Esophagus squamous epithelium (tissue), 4 donors: ENCODE measurements around the gene BRMS1.

ENCODE experiments used
- POLR2A ChIP-seq, 4 donors: fragments of 450-650 bp; IDR thresholded peaks; one replicate each; pipeline ENCODE4 v1.6.1; 2017; ENCODE audit warnings: antibody characterized with exemption in 4 of 4, mild to moderate bottlenecking in 4 of 4, moderate library complexity in 3 of 4
- TF ChIP-seq, protein P1 (sequence below), 6 experiments: fragments of 450-650 bp in 4 of 6; fragments of 200-600 bp in 2 of 6; sonication (generic) in 2 of 6; IDR thresholded peaks; one replicate each; pipeline ENCODE4 v1.5.1; 2016 to 2019; ENCODE audit warnings: antibody characterized with exemption in 6 of 6, mild to moderate bottlenecking in 4 of 6, moderate library complexity in 4 of 6

DNA sequence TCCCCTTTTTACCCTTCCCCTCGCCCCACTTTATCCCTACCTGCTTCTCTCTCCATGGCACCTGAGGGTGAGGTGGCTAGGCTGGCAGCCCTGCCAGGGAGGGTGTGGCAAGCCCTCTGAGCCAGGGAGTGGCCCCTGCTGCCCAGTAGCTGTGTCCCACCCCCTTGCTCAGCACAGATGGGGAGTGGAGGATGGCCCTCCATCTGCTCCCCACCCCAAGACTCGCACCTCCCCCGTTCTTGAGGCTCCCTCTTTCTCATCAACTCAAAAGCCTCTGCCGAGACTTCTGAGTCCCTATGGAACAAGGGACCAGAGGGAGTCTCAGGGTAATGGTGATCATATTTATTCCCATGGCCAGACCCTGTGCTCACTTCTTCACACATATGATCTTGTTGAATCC is 51.6 kb downstream of the BRMS1 start:
- TF ChIP-seq, protein P1, sequence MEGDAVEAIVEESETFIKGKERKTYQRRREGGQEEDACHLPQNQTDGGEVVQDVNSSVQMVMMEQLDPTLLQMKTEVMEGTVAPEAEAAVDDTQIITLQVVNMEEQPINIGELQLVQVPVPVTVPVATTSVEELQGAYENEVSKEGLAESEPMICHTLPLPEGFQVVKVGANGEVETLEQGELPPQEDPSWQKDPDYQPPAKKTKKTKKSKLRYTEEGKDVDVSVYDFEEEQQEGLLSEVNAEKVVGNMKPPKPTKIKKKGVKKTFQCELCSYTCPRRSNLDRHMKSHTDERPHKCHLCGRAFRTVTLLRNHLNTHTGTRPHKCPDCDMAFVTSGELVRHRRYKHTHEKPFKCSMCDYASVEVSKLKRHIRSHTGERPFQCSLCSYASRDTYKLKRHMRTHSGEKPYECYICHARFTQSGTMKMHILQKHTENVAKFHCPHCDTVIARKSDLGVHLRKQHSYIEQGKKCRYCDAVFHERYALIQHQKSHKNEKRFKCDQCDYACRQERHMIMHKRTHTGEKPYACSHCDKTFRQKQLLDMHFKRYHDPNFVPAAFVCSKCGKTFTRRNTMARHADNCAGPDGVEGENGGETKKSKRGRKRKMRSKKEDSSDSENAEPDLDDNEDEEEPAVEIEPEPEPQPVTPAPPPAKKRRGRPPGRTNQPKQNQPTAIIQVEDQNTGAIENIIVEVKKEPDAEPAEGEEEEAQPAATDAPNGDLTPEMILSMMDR (IDR thresholded peaks at IDR 0.05) = no peak
- no peak for TF ChIP-seq POLR2A (IDR thresholded peaks at IDR 0.05)
